HG03469 (cell line): ENCODE results near the gene PTK7.
"Not testable (repeated sequence)": the region's sequence is repeated elsewhere in the genome, so short reads cannot be mapped to it uniquely, and the experiment has no call there.

Experiments used
- ATAC-seq: cut with Tn5 transposase; IDR thresholded peaks from one replicate; pipeline ENCODE4 v1.9.1; 2021; ENCODE audit warnings: mild to moderate bottlenecking, moderate library complexity, moderate number of reproducible peaks; ENCODE audit not compliant: unreplicated experiment

Gene PTK7

DNA sequence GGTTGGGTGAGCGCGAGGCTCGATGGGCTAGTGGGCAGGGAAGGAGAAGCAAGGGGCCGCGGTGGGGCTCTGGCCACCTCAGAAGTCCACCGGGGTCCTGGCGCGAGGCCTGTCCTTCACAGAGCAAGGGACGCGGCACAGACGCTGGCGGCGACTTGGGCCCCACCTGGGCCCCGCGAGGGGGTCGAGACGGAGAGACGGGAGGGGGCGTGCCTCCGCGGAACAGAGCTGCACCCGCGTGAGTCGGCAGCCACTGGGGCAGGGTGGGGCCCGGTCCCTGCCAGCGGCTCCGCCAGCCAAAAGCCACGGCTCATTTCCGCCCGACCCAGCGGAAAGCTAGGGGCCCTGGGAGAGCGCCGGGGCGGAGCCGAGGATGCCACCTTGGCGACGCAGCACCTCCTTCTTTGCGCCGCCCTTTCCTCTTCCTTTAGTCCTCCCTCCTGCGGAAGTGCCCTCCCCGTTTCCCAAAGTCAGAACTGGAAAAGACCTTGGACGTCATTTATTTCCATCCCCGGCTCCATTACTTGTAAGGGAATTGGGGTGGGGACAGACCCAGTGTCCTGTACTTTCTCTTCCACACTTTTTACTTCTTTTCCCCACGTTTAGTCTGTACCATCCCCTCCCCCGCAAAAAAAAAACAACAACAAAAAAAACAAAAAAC, 22.4 kb upstream of the PTK7 start, which contains the start of gene CUL7:
CUL7 (minus strand) TSS at position 307 of the 661 bp plus-strand sequence. CDS start 1,063 bp downstream, outside the sequence.
- peak; percentile 66 for ATAC-seq

DNA sequence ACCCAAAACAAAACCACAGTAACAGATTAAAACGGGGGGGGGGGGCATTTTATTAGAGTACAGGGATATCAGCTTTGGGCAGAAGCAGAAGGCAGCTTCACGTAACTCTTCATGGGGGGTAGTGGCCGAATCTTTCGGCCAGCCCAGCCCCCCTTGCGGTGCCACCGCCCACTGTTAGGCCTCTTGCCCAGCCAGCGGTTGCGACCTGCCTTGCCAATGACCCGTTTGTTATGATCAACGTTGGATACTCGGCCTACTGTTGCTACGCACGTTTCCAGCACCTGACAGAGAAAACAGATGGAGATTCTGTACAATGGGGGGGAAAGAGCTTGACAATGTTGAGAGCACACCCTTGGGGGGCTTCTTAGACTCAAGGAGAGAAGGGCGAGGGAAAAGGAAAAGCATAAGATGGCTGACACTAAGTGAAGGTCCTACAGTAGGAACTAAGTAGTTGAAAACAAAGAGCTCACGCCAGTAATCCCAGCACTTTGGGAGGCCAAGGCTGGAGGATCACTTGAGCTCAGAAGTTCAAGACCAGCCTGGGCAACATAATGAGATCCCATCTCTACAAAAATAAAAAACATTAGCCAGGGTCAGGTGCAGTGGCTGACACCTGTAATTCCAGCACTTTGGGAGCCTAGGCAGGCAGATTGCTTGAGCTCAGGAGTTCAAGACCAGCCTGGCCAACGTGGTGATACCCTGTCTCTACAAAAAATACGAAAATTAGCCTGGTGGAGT, 21.7 kb upstream of the PTK7 start:
- ATAC-seq: no peak

DNA sequence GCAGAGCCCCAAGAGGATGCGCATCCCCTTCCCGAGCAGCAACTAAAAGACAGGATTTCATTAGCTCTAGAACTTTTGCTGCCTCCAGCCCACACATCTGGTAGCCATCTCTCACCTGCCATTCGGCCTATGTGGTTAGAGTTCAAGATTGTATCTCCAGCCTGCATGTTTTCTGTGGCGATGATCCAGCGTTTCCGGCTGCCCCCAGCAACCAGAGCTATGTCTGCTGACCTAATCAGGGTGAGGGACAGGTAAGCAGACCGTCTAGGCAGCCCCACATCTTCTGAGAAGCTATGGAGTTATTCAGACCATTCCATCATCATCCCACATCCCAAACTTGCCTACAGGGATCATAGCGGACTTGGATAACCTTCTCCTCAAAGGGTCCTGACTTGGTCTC, 20.1 kb upstream of the PTK7 start:
- no peak for ATAC-seq

DNA sequence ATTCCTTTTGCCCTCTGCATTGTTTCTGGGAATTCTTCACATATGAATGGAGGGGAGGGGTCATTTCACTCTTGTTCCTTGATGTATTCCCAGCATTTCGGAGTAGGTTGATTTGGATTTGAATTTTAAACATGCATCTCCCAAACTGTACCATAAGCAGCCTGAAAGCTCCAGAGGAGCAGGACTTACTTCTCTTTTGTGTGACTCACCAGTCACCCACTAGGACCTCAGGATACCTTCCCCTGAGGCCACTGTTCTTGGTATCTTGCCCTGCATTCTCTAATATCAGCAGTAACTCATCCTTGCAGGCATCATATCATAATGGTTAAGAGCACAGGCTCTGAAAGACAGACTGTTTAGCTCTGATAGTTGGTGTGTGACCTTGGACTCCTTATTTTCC, 17.6 kb upstream of the PTK7 start:
- ATAC-seq: no peak

DNA sequence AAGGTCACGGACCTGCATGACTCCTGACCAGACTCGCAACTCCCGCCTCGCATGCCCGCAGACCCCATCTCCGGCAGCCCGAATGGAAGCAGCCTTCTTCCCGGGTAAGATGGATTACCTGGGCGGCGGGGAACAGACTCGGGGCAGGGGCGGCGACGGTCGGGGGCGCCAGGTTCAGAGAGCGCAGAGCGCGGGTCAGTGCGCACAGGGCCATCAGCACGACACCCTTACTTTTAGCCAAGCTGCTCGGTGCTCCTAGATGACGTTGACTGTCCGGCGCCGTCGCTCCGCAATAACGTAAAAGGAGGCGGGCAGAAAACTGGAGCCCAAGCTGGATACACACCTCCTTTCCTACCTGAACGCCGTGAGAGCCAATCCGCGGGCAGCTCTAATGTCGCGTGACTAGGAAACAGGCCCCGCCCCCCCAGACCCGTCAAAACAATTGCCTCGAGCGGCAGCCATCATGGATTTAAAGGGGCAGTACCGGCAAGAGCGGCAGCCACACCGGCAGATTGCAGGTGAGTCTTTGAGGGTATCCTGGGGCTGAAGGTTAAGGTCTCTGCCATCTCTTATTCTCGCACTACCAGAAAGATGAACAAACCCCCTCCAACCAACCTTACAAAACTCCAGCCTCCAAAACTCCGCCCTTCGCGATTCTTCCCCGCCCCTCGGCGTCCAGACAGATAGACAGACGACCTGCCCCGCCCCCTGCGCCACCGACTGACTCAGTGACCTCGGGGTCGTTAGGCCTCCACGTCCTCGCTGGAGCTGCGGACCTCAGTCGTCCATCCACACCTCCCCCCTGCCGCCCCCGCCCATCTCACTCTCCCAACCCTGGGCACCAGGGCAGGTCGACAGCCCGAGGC, 16.7 kb upstream of the PTK7 start, which contains the start of the genes KLC4 and MRPL2:
KLC4 (plus strand) TSS at position 464 of the 866 bp plus-strand sequence. CDS start 1,705 bp downstream, outside the sequence.
MRPL2 (minus strand) TSS at position 267 of the 866 bp plus-strand sequence; CDS start at position 214, 53 bp downstream.
- peak; percentile 78 for ATAC-seq

DNA sequence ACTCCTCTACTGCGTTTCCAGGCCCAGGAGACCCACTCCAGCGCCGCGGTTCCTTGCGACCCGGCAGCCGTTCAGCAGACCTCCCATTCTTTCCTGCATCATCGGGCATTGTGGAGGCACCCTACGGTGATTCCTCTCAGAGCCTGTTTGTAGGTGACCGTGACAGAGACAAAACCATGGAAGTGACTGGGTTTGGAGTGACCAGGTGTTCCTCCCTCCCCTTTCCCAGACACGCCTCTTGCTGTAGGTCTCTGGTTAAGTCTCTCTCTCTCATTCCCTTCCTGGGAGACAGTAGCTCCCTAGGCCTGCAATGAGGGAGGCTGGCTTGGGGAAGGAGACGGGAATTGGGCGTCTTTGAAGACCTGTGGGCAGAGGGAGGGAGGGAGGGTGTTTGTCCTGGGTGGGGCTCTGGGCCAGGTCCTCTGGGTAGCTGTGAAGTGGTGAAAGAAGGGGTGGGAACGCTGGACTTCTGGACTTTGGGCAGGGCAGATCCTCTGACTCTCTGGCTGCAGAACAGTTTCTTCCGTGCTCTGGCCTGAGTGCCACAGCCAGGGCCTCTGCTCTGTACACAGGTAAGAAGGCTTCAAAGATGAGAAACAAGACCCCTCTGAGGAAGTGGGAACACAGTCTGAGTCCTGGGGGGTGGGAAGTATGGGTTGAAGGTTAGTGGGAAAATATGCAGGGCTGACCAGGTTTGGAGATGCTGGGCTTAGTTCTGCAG, 15.9 kb upstream of the PTK7 start:
- peak; percentile 5 for ATAC-seq

DNA sequence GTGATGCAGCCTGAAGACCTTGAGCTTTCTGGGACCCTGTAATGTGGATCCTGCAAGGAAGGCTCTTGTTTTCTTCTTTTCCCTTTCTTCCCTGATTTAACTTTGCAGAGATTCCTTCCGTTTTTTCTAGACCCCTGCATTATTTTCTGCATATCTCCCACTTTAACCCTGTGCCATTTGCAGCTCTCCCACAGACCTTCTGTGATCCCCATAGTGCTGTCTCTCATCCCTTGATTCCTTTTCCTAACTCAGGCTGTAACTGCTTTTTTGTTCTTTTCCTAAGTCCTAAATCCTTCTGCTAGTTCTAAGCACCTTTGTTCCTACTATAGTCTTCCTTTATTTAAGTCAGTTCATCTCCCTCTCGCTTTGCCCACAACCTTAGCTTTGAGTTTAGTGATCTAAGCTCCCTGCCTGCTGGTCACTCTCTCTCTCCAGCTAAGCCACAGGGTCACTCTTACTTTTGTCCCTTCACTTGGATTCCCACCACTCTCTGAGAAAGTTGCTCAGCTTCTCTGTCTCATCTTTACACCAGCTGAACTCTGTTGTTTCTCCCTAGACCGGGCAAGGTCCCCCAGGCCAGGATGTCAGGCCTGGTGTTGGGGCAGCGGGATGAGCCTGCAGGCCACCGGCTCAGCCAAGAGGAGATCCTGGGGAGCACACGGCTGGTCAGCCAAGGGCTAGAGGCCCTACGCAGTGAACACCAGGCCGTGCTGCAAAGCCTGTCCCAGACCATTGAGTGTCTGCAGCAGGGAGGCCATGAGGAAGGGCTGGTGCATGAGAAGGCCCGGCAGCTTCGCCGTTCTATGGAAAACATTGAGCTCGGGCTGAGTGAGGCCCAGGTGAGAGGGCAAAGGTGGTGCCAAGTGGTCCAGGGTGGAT, 15.1 kb upstream of the PTK7 start:
- ATAC-seq: no peak

DNA sequence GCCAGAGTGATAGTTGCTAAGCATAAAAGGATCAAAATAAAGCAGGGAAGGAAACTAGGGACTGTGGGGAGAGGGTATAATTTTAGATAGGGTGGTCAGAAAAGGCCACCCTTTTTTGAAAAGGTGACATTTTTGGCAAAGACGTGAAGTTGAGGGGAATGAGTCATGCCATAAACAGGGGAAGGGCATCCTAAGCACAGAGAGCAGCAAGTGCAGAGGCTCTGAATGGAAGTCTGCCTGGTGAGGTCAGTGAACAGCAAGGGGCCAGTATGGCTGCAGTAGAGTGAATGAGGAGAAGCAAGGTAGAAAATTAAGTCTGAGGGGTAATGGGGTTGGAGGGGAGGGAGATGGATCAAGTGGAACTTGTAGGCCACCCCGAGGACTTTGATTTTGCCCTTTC, 14.3 kb upstream of the PTK7 start:
- no peak for ATAC-seq

DNA sequence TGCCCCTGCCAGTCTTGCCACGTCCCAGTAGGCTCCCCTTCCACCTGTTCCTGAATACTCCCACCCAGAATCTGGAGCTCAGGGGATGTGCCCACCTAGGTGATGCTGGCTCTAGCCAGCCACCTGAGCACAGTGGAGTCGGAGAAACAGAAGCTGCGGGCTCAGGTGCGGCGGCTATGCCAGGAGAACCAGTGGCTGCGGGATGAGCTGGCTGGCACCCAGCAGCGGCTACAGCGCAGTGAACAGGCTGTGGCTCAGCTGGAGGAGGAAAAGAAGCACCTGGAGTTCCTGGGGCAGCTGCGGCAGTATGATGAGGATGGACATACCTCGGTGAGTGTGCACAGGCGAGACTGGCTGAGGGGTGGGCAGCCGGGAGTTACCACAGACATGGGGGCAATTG, 13.3 kb upstream of the PTK7 start:
- ATAC-seq: no peak

DNA sequence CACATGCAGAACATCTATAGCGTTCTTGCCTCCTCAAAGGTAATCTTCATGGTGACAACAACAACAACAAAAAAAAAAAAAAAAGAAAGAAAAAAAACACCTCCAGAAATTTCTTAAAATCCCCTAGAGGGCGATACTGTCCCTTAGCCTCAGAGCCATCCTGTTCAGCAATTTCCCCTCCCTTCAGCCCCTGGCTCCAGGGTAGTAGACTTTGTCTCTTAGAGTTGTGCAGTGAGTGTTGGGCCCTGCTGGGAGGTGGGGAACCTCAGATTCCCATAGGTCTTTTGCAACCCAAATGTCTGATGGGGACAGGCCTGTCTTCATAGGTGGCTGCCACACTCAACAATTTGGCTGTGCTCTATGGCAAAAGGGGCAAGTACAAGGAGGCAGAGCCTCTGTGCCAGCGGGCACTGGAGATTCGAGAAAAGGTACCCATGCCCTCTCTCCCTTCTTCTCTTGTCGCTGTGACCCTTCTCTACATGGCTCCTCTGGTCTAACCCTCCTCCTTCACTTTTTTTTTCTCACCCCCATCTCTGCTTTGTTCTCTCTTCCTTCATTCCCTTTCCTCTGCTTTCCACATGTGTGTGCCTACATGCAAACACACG, 6.0 kb upstream of the PTK7 start:
- ATAC-seq: no peak

DNA sequence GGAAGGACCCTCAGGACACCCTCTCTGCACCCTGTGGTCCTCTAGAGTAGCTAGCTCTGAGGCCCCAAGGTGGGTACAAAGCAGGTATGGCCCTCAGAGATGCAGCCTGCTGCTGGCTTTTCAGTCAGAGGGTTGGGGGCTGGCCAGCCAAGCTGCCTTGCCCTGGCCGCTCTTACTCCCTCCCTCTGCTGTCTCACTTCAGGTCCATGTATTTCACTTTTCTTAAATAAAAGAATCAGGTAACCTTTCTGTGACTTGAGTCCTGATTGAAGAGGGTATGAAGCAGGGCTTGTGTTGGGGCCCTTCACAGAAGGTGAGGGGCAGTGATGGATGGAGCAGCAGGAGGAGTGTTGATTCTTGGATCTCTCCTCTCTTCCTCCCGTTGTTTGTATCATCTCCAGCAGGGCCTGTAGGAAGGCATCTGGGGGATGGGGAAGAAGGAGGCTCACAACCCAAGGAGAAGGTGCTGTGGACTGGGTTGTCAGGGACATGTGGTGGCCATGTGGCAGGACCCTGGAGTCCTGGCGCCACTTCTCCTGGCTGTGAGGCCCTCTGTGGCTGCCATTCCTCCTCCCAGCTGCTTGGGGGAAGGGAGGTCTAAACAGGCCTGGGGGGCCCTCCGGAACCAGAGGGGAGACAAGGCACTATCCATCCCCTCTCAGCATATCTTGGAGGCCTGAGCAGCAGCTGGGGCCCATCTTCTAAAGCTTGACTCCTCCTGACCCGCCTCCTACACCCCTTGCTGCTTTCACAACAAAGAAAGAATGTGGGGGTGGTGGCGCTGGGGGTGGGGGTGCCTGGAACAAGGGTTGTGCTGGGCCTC, 1.1 kb upstream of the PTK7 start:
- no peak for ATAC-seq

DNA sequence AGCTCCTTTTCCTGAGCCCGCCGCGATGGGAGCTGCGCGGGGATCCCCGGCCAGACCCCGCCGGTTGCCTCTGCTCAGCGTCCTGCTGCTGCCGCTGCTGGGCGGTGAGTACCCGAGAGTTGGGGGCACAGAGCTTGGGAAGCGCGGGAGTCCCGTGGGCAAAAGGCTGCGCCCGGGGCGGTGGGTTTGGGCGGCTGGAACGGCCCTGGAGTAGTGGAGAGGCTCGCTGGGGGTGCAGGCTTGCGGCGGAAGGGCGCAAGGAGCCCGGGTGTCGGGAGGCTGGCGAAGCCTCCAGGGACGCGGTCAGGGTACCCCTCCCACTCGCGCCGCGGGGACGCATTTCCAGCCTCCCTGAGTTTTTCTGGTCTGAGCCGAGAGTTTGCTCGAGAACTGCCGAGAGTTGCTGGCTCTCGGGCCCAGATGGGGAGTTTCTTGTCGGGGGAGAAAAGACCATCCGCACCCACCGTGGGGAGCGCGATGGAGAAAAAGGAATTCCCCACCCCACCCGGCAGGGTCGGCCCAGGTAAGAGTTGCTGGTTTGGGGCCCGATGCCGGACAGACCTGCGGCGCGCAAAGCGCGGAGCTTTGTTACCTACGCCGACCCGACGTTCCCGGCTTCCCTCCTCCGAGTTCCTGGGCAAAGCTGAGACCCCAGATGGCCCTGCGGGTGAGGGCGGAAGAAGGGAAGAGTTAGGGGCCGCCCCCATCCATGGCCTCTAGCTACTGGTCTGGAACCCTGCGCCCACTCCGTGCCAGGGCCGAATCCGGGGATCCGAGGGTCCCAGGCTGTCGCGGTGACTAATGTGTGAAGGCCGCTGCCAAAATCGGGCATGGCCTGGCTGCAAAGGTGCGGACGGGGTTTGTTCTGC, 584 bp downstream of the PTK7 start:
- ATAC-seq: no peak

DNA sequence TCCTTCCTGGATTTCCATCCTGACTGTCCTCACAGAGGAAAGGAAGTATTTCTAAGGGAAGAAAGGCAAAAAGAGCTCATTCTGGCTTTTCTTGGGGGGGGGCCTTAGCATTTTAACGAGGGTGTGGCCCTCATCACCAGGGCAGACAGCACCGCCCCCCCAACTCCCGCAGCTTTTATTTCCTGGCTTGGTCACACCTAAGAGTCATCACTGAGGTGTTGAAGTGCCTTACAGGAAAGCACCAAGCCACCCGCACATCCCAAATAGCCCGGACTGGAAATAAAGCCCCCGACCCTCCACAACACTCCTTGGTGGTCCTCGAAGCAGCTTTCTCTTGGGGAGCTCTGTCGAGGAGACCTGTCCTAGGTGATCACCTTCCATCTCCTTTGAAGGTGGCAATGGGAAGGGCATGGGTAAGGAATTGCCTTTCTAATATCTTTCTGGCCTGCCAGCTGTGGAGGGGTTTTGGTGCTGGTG, 1.3 kb downstream of the PTK7 start:
- no peak for ATAC-seq

DNA sequence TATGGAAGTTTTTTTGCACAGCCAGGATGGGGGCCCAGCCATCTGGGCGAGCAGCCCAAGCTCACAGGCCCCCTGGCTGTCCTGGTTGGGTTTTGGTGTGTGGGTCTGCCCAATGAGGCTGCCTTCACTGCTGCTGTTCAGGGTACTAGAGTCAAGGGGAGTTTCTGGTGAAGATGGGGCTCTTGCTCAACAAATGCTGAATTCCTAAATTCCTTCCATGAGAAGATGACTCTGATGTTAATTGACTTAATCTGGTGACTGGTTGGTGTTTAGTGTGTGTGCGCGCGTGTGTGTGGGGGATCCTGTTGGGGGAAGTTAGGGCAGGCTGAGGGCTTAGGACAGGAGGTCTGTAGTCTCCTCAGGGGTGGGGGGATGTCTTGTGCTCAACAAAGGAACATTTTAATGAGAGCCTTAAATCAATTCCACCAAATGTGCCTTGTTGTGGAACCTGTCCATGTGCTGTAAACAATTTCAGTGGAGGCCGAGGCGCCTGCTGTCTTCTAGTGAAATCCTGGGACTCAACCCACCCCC, 1.9 kb downstream of the PTK7 start:
- no peak for ATAC-seq

DNA sequence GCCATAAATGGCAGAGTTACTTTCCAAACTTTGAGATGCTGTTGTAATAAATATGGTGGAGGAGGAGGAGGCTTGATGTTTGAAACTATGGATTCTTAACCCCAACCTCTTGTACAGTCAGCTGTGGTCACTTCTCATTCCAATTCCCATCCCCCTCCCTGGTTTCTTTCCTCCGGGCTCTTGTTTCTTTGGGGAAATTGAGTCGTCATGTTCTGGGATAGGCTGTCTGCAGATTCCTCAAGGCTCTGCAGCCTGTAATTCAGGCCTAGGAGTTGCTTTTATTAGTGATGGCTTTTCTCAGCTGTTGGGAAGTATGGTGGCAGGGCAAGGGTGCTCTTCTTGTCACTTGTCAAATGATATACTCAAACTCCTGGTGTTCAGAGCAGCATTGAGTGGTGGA, 2.6 kb downstream of the PTK7 start:
- ATAC-seq: no peak

DNA sequence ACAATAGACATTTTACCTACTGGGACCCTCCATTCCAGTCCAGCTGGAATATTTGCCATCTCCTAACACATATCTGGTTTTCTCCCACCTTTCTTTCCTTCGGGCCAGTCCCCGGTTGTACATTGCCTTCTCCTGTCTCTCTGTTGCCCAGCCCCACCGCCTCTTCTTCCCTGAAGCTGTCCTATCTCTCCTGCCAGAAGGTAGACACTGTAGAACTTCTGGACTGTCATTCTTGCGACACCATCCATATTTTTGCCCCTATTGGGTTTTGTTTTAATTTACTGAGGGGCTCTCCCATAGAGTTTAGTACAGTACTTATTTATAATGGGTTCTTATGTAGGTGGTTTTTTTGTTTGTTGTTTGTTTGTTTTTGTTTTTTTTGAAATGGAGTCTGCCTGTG, 4.9 kb downstream of the PTK7 start:
- ATAC-seq: no peak

DNA sequence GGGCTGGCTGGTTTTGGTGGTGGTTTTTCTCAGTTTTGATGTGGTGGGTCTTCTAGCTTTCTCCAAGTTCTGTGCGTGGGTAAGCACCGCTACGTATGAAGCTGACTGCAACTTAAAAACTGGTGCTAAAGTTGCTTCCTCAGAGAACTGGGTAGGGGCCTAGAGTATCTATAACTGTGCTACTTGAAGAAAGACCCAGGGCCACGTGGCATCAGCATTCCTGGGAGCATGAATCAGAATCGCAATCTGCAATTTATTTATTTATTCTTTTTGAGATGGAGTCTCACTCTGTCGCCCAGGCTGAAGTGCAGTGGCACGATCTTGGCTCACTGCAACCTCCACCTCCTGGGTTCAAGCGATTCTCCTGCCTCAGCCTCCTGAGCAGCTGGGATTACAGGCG, 5.8 kb downstream of the PTK7 start:
- not testable (repeated sequence) for ATAC-seq
